Measurements from ENCODE around the gene HLA-DOA.

Gene HLA-DOA

DNA sequence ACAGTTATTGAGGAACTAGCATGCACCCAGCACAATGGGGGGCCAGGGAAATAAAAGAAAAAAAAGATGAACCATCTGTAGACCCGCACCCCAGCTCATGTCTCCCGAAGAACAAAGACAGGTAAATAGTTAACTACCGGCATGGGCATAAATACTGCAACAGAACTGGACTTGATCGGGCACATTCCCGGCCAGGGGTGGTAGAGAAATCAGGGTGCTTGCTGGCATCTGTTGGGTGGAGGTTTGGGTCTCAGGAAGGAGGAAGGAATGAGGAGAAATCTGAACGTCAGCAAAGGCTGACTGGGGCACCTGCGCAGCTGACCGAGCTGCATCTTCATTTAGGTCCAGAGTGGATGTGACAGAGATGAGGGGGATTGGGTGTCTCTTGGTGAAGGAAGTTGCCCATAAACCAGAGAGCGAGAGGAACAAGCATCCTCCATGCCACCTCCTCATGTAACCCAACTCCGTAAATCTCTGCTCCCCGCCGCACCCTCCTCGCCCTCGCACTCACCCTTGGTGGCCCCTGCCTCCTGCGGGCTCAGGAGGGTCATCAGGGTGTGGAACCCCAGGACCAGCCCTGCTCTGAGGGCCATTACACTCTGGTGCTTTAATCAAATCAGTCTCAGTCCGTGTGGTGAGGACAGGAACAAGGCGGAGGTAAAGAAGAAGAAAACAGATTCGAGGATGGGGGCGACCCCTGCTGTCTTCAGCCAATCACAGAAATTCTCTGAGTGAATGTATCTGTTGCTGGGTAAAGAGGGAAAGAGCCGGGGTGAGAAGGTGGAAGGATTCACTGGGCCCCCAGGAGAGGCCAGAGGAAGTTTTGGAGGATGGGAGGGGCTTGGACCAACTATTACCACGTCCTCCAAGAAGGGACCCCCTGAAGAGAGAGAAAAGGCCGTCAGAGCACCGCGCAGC, at the start of gene HLA-DOA:
TSS of gene HLA-DOA (minus strand) at position 648 of the 918 bp plus-strand sequence.
- no peak for DNase-seq

DNA sequence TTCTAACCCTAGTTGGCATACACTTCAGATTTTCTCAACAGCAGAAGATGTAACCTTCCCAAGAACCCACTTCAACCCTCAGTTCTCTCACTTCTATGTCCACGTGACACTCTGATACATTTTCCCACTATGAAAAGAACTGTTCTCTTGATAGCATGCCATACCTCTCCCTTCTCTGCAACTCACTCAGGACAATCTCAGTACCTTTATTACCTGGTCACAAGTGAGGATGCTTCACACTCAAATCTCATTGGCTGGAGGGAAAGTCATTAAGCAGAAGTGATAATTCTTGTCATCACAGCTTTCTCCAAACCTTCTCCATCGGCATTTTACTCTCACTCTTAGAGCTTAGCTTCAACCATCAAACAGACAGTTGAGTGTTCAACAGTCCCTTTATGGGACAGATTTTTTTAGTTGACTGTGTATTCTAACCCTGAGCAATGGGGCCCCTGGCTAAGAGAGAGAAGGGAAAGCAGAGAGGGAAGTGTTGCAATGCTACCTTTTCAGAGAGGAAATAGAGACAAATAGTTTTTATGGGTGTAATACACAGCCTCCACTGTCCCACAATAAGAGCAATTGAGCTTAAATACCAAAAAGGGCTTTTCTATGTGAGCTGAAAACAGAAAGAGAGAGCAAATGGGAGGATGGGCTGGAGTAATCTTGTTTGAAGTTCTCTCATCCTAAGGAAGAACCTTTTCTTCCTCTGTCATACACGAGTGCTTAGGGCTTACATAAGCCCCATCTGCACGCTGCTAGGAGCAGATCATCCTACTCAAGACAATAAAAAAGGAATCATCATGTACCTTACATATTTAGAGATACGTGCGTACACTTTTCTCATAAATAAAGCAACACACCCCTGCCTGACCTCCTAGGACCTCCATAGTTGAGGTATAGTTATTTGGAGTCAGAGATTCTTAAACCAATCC, 48.1 kb upstream of the HLA-DOA start:
- DNase-seq = no peak

DNA sequence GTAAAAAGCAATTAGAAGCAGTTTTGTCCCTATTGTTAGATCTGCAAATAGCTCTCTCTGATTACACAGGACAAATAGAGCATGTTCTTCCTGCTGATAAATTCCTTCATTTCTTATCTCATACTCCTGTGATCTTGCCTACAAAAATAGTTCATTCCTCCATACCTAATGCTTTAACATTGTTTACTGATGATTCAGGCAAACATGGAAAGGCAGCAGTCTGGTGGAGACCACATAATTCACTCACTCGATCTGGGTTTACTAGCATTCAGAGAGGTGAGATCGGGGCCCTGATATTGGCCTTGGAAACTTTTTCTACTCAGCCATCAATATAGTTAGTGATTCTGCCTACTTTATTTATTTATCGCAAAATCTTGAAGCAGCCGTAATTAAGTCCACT, 43.8 kb upstream of the HLA-DOA start:
- DNase-seq = no peak

DNA sequence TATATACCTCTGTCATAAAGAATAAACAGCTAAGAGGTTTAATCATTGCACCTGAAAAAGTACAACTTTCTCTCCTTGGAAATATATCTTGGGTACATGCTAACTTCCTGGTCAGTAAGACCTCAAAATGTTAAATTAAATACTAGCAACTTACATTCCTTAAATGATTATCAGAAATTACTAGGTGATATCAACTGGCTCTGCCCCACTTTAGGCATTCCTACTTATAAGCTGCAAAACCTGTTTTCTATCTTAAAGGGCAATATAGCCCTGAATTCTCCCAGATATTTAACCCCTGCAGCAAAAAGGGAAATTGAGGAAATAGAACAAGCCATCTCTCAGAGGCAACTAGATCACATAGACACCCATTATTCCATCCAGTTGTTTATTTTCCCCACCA, 43.2 kb upstream of the HLA-DOA start:
- no peak for DNase-seq

DNA sequence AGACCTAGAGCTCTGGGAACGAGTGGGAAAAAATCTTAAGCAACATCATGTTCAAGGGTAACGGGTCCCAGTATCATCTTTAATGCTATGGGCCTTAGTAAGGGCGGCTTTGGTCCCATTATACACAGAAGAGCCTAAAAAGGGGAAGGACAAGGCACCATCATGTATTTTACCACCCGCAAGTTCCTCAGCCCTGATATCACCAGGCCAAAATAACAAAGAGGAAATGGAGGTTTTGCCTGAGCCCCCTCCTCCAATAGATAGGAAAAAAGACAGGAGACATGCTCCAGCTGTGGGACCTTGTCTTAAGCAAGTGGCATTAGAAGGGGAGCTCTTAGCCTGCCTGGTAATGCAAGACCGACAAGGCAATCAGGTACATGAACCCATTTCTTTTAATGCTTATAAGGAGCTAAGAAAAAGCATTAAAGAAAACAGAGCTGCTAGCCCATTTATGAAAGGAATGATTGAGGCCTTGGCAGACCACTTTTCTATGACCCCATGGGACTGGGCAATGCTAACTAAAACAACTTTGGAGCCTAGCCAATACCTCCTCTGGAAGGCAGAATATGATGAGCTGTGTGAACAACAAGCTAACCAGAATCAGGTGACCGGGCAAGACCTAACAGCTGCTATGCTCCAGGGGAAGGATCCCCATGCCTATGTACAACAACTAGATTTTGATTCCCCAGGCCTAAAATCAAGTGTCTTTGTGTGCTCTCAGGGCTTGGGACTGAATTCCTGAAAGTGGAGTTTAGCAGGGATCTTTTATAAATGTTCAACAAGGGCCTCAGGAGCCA, 40.8 kb upstream of the HLA-DOA start:
- no peak for DNase-seq

DNA sequence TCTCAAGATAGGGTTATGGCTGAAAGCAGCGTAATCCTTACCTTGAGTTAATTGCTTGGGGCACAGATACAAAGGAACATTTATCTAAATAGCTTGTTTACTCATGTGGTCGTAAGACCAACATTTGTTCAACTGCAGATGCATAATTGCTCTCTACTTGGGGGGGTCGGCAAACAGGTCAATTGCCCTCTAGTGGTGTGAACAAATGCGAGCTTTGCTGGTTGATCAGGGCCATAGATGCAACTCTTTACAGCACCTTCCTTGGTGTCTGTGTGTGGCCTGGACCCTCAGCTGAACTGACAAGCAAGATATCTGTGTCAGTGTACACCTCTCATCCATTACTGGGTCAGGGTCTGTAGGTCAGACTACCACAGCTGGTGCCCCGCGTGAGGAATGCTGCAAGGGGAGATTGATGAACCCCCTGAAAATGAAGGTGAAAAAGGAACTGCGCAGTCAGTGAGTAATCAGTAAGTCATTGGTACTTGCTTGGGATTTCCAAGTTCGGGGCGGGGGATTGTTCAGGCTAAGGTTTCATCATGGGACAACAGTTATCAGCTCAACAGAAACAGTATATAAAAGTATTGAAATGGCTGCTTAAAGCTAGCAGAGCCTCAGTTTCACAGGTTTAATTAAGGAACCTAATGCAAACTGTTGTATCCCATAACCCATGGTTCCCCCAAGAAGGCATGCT, 40.1 kb upstream of the HLA-DOA start:
- DNase-seq = no peak

DNA sequence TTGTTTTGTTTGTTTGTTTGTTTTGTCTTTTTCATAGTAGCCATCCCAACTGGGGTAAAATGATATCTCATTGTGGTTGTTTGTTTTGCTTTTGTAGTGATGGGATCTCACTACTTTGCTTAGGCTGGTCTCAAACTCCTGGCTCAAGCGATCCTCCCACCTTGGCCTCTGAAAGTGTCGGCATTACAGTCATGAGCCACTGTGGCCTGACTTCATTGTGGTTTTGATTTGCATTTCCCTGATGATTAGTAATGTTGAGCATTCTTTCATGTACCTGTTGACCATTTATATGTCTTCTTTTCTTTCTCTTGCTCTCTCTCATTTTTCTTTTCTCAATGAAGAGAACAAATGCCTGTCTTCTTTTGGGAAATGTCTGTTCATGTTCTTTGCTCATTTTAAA, 30.8 kb upstream of the HLA-DOA start:
- DNase-seq = no peak

DNA sequence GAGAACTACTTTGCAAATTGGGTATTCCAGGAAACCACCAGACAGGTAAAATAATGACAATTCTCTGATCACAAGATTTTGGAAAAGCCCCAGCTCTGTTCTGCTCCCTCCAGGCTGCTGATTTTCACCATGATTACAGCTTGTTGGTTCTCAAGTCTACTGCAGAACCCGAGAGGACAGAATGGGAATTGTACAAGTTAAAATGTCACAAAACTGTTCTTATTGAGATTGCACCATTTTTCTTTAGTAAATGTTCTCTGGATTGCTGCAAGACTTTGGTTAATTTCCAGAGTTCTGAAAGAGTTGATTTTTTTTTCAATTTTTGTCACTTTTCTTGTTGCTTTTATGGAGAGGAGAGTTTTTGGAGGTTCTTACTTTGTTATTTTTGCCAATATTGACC, 27.1 kb upstream of the HLA-DOA start:
- DNase-seq = no peak

DNA sequence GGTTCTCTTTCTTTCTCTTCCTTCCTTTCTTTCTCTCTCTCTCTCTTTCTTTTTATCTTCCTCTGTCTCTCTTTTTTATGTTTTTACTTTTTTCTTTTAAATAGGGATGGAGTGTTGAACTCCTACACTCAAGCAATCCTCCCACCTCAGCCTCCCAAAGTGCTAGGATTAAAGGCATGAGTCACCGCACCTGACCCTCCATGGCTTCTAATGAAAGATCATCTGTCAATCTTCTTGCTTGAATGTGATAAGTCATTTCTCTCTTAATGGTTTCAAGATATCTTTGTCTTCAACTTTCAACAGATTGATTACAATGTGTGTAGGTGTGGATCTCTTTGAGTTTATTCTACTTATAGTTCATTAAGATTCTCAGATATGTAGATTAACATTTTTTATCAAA, 25.2 kb upstream of the HLA-DOA start:
- DNase-seq = no peak

DNA sequence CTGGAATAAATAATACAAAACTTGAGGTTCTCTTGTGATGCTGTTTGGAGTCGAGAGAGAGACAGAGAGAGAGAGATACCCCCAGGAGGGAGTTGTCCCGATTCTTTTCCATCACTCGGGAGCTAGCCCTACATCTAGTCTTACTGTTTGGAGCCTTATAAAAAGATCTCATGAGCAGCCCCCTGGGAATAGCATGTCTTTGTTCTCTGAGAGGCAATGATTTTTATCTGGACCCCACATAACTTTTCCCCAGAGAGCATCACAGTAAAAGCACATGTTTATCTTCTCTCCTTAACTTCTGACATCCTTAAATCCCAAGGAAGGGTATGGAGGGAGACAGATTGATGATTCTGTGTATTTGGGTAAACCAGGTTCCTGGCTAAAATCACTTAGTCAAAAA, 20.9 kb upstream of the HLA-DOA start:
- DNase-seq = no peak

DNA sequence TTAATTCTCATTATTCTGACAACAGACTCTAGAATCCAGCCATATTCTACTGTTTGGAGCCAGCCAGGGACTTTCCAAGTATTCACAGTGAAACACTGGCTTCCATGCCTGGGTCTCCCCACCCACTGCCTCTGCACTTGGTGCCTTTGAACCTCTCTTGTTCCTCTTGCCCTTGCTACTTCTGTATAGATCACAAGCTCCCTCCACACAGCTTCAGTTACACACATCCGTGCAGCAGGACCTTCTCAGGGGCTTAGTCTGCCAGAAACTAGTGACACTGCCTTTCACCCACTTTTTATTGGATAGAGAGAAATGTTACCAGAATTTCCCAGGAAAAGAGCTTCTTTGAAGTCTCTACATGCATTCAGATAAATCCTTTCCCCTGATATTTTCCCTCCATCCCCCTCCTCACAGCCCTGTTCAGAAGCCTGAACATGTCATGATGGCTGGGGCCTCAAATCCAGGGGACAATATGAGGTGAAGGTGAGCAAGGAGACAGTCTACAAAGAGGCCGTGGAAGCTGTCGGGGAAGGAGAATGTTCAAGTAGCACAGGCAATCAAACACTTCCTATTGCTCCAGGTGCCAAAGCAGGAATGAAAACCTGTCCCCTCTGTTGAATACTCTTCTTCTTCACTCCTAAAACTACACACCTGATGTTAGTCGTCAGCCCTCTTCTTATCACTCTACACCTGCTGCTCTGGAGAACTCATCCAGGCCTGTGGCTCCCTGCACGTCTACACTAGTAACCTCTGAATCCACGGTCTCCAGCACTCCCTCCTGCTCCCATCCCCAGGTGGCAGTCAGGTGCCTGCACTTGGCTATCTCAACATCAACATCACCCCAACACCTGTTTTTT, 20.2 kb upstream of the HLA-DOA start:
- no peak for DNase-seq

DNA sequence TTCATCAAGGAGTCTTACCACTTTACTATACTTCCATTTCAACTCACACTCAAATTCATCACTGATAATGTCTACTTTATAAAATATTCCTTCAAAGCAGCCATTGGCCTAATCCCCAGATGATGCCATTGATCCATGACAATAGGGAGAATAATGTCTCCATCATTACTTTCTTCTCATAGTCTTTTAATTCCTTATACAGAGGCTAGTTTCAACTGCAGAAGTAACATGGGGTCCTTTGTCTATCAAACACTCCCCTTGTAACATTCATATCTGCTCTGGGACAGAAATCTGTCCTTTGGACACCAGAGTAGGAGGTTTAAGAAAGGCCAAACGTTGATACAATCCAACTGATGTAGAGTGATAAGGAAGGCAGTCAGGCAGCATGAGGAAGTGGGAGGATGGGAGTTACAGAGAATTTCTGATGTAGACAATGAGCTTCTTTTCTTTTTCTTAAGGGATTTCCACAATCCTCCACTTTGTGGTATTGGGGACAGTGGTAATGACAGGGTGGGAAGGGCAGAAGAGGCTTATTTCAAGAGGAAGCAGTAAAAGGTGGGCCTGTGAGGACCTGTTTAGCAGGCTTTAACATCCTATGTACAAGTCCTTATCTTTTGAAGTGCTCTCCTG, 18.9 kb upstream of the HLA-DOA start:
- no peak for DNase-seq

DNA sequence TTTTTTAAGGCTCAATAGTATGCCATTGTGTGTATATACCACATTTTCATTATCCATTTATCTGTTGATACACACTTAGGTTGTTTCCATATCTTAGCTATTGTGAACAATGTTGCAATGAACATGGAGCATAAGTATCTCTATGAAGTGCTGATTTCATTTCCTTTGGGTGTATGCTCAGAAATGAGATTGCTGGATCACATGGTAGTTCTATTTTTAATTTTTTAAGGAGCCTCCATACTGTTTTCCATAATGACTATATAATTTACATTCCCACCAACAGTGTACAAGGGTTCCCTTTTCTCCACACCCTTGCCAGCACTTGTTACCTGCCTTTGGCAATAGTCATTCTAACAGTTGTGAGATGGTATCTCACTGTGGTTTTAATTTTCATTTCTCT, 15.1 kb upstream of the HLA-DOA start:
- DNase-seq = no peak

DNA sequence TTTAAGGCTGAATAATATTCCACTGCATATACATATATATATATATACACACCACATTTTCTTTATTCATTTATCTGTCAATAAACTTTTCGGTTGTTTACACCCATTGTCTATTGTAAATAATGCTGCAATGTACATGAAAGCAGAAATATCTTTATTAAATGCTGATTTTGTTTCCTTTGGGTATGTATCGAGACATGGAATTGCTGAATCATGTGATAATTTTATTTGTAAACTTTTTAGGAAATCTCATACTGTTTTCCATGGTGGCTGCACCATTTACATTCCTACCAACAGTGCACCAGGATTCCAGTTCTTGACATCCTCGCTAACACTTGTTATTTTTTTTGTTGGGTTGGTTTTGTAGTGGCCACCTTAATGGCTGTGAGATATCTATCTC, 14.1 kb upstream of the HLA-DOA start:
- no peak for DNase-seq

DNA sequence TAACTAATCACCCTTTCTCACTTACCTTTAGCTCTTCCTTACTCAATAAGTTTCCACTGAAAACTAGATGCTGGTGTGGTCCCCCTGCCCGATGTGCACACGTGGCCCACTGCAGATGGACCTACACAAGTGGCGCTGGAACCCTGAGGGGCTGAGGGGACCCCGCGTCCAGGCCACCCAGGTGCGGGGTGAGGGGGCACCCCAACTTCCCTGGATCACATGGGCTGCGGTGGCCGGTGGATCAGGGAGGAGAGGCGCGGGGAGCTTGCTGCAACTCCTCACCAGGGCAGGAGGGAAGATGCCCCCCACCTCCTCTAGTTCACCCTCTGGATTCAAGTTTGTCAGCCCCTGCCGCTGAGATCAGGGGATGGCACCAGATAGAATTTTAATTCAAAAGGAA, 12.5 kb upstream of the HLA-DOA start:
- no peak for DNase-seq

DNA sequence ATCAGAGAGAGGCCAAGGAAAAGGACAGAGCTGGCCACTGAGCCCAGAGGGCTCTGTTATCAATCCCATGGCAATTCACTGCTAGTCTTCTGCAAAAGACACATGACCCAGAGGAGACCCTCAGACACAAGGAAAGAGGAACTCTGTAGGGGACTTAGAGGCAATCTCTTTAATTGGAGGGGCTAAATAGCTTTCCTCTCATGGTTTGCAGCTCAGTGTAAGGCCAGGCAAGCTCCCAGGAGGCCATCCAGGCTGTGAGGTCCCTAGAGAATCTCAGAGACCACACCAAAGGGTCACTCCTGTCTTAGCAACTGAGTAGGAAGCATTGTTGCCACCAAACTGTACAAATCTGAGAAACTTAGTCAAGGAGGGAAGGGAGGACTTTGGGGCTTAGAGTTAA, 10.0 kb upstream of the HLA-DOA start:
- DNase-seq = no peak

DNA sequence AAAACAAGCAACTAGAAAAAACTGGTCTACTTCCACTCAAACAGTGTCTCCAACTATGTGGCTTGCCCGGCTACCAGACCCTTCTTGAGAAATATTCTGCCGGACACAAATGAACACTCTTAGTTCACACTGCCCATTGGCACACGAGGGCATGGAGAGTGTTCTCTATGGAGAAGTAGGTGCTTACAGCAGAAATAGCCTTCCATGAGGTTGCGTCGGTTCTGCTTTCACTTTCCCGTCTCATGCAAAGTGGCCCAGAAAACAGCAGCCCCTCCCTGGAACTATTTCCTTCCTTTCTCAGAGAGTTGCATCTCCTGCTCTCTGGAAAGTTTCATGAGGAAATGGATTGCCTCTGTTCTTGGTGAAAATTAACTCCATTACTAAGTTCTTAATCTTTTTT, 9.5 kb upstream of the HLA-DOA start:
- no peak for DNase-seq

DNA sequence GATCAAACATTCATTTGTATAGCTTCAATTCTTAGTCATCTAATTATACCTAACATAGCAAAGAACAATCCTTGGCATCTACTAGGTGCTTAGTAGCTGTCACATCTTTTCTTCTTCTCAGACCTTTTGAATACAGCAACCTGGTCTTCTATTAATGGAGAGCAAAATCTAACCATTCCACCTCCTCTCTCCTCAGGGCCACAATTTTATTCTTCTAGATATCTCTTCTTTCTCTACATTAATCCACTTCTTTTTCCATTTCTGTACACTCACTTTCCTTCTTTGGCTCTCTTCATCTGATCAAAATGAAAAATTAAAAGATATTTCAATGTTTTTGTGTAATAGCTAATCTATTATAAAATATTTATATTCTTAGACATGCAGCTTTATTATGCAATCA, 9.0 kb upstream of the HLA-DOA start:
- DNase-seq = no peak

DNA sequence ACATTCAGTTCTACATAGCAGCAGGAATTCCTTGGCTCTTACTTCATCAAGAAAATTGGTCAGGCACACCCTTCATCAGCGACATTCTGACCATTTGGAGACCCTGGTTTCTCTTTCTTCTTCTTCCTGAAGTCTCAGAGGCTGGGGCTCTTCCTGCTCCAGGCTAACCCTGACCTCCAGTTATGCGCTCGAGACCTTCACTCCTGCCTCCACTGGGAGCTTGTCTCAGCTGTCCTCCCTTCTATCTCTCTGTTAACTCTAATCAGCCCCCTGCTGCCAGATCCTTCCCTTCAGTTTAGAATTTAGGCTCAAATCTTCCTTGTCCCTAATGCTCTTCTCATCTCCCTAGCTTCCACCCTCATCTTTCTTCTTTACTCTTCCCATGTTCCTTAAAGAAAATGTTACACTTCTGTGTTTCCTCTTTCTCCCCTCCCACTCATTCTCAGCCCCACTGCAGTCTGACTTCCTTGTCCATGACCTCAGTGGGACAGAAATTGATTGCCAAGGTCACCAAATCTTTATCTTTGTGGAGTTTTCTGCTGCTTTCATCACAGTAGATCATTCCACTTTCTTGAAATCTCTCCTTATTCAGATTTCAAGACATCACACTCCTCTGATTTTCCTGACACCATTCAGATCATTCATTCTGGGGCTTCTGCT, 8.4 kb upstream of the HLA-DOA start:
- no peak for DNase-seq

DNA sequence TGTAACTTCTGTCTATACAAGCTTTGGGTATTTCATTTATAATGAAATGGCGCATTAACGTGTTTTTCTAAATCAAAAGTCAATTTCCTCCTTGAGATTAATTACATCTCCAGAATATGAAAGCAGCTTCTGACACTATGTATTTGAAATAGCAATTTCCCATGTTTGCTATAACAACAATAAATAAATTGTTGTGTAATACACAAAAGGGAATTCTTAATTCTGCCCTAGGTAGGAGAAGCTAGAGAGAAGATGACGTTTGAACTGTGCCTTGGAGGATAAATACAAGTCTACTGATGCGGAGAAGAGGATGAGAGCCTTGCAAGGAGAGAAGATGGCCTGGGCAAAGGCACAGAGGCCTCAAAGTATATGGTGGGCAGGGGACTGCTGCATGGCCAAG, 7.6 kb upstream of the HLA-DOA start:
- no peak for DNase-seq
